Rectal smooth muscle tissue (tissue), 1 donor: ENCODE results near the gene TRIM13.
"Not testable (repeated sequence)": the region's sequence is repeated elsewhere in the genome, so short reads cannot be mapped to it uniquely, and the experiment has no call there.

ENCODE experiments used
- H3K27ac ChIP-seq: one replicate; pipeline ENCODE4 v1.7.0; 2013; ENCODE audit warnings: low read depth, low read length, inconsistent platforms
- H3K27me3 ChIP-seq: one replicate; pipeline ENCODE4 v1.7.0; 2013; ENCODE audit warnings: low read length; ENCODE audit not compliant: control insufficient read depth, insufficient read depth
- H3K36me3 ChIP-seq: one replicate; pipeline ENCODE4 v1.7.0; 2013; ENCODE audit warnings: low read length; ENCODE audit not compliant: control insufficient read depth, insufficient read depth
- H3K4me1 ChIP-seq: one replicate; pipeline ENCODE4 v1.7.0; 2013; ENCODE audit warnings: low read length; ENCODE audit not compliant: control insufficient read depth, insufficient read depth
- H3K4me3 ChIP-seq: one replicate; pipeline ENCODE4 v1.7.0; 2013; ENCODE audit warnings: low read length
- H3K9ac ChIP-seq: one replicate; pipeline ENCODE4 v1.7.0; 2013; ENCODE audit warnings: low read length

The TRIM13 gene

GRCh38 chr13:49996951-49997895 lies at the start of gene TRIM13:
TRIM13 (plus strand) TSS chr13:49997042; CDS start chr13:50011941, 14,899 bp downstream.
- H3K4me1 ChIP-seq: peaks cover 13% of the 10 kb centered on the region

GRCh38 chr13:49948777-49949270 lies 48.0 kb upstream of the TRIM13 start:
- not testable (repeated sequence) for H3K4me1 ChIP-seq, H3K9ac ChIP-seq, H3K36me3 ChIP-seq, H3K27ac ChIP-seq, H3K4me3 ChIP-seq, H3K27me3 ChIP-seq

More at GRCh38 chr13:49996951-49997895, at the start of gene TRIM13:
- Histone ChIP-seq H3K27me3 (no peaks in the 10 kb centered on the region), H3K9ac (peak within 1 kb of the TSS; percentile 96), H3K4me3 (peak within 1 kb of the TSS; percentile 87), H3K36me3 (no peaks in the 10 kb centered on the region), H3K27ac (peak within 1 kb of the TSS; percentile 99)

- Histone ChIP-seq H3K9ac (no peak overlapping the region), H3K27me3 (no peaks in the 10 kb centered on the region), H3K36me3 (no peaks in the 10 kb centered on the region), H3K27ac (no peak overlapping the region), H3K4me1 (no peaks in the 10 kb centered on the region), H3K4me3 (no peak overlapping the region)
Measured at GRCh38 chr13:49951754-49952535, 44.9 kb upstream of the TRIM13 start.

GRCh38 chr13:49953560-49953959 lies 43.3 kb upstream of the TRIM13 start:
- Histone ChIP-seq H3K4me3 (no peak overlapping the region), H3K27me3 (no peaks in the 10 kb centered on the region), H3K27ac (no peak overlapping the region), H3K9ac (no peak overlapping the region), H3K36me3 (no peaks in the 10 kb centered on the region), H3K4me1 (no peaks in the 10 kb centered on the region)

- no peak overlapping the region for H3K27ac ChIP-seq
- peak overlapping the region; percentile 2 for H3K4me3 ChIP-seq
- H3K9ac ChIP-seq: no peak overlapping the region
- no peaks in the 10 kb centered on the region for H3K27me3 ChIP-seq
- H3K4me1 ChIP-seq: no peaks in the 10 kb centered on the region
- no peaks in the 10 kb centered on the region for H3K36me3 ChIP-seq
Measured at GRCh38 chr13:49954674-49955455, 42.0 kb upstream of the TRIM13 start.

GRCh38 chr13:49956131-49956530 lies 40.7 kb upstream of the TRIM13 start:
- H3K9ac ChIP-seq: no peak overlapping the region
- no peaks in the 10 kb centered on the region for H3K27me3 ChIP-seq
- no peak overlapping the region for H3K27ac ChIP-seq
- H3K36me3 ChIP-seq: no peaks in the 10 kb centered on the region
- no peak overlapping the region for H3K4me3 ChIP-seq
- no peaks in the 10 kb centered on the region for H3K4me1 ChIP-seq

GRCh38 chr13:49958321-49958720 lies 38.5 kb upstream of the TRIM13 start:
- H3K27ac ChIP-seq: no peak overlapping the region
- no peak overlapping the region for H3K9ac ChIP-seq
- no peak overlapping the region for H3K4me3 ChIP-seq
- no peaks in the 10 kb centered on the region for H3K27me3 ChIP-seq
- H3K36me3 ChIP-seq: no peaks in the 10 kb centered on the region
- no peaks in the 10 kb centered on the region for H3K4me1 ChIP-seq

- no peaks in the 10 kb centered on the region for H3K36me3 ChIP-seq
- H3K27me3 ChIP-seq: no peaks in the 10 kb centered on the region
- no peaks in the 10 kb centered on the region for H3K4me1 ChIP-seq
- H3K4me3 ChIP-seq: no peak overlapping the region
- H3K9ac ChIP-seq: no peak overlapping the region
- H3K27ac ChIP-seq: no peak overlapping the region
Measured at GRCh38 chr13:49967456-49967855, 29.4 kb upstream of the TRIM13 start.

- H3K27ac ChIP-seq: no peak overlapping the region
- no peak overlapping the region for H3K9ac ChIP-seq
- H3K4me1 ChIP-seq: no peaks in the 10 kb centered on the region
- H3K27me3 ChIP-seq: no peaks in the 10 kb centered on the region
- H3K4me3 ChIP-seq: no peak overlapping the region
- H3K36me3 ChIP-seq: no peaks in the 10 kb centered on the region
Measured at GRCh38 chr13:49972709-49973108, 24.1 kb upstream of the TRIM13 start.

- no peak overlapping the region for H3K9ac ChIP-seq
- no peak overlapping the region for H3K27ac ChIP-seq
- H3K4me1 ChIP-seq: no peaks in the 10 kb centered on the region
- H3K4me3 ChIP-seq: no peak overlapping the region
- H3K36me3 ChIP-seq: no peaks in the 10 kb centered on the region
- no peaks in the 10 kb centered on the region for H3K27me3 ChIP-seq
Measured at GRCh38 chr13:49975826-49976225, 21.0 kb upstream of the TRIM13 start.

- Histone ChIP-seq H3K4me1 (no peaks in the 10 kb centered on the region), H3K27me3 (no peaks in the 10 kb centered on the region), H3K27ac (no peak overlapping the region), H3K9ac (no peak overlapping the region), H3K36me3 (no peaks in the 10 kb centered on the region), H3K4me3 (no peak overlapping the region)
Measured at GRCh38 chr13:49976314-49977258, 20.3 kb upstream of the TRIM13 start.
